ENCODE measurements around the gene HOXA5. TPM values are rescaled to one million over a fixed set of nuclear protein-coding genes. Genes with fewer than 3 reads are reported as not detected.

HOXA5 gene
- total RNA-seq, 1 experiment from 2014 or later: 10.6 TPM

- DNase-seq: no peak
- no peak for TF ChIP-seq CTCF (IDR thresholded peaks at IDR 0.05; ENCODE audit: unreplicated experiment)
- Mint-ChIP-seq H3K27me3 (ENCODE audit: unreplicated experiment) (peaks cover 16% of the 10 kb centered on the region), H3K27ac (ENCODE audit: unreplicated experiment) (no peak overlapping the region), H3K36me3 (ENCODE audit: insufficient read depth, unreplicated experiment) (peaks cover 17% of the 10 kb centered on the region), H3K9me3 (ENCODE audit: low read depth, unreplicated experiment) (no peaks in the 10 kb centered on the region), H3K4me3 (ENCODE audit: low read depth, unreplicated experiment) (peak overlapping the region; percentile 56), H3K4me1 (ENCODE audit: low read depth, unreplicated experiment) (peaks cover 18% of the 10 kb centered on the region)
- CTCF ChIA-PET: interaction anchor here (0.7 to 1.7 kb wide), 7 partner anchors 10 to 594 kb away, joined by 3 to 6 read pairs (median 4); partner anchors contain the start of gene HOXA13
- BruUV-seq (replicated peaks): no TSS peak
- intact Hi-C loops (cut with micrococcal nuclease; ENCODE audit: unreplicated experiment): no loop called here
These were observed 37.2 kb upstream of the HOXA5 start for GRCh38 chr7:27180431-27181420.

- CTCF ChIA-PET: interaction anchor here (0.7 to 1.7 kb wide), 10 partner anchors 11 to 595 kb away, joined by 3 to 6 read pairs (median 4); partner anchors contain the start of gene HOXA13
- peak; percentile 90 for DNase-seq
- peaks cover 15% of the 10 kb centered on the region for H3K4me1 Mint-ChIP-seq (ENCODE audit: low read depth, unreplicated experiment)
- peak; percentile 91 for TF ChIP-seq CTCF (IDR thresholded peaks at IDR 0.05; ENCODE audit: unreplicated experiment)
- H3K36me3 Mint-ChIP-seq (ENCODE audit: insufficient read depth, unreplicated experiment): peaks cover 12% of the 10 kb centered on the region
- H3K27ac Mint-ChIP-seq (ENCODE audit: unreplicated experiment): no peak overlapping the region
- peak overlapping the region; percentile 56 for H3K4me3 Mint-ChIP-seq (ENCODE audit: low read depth, unreplicated experiment)
- peaks cover 6% of the 10 kb centered on the region for H3K27me3 Mint-ChIP-seq (ENCODE audit: unreplicated experiment)
- no TSS peak for BruUV-seq (replicated peaks)
- H3K9me3 Mint-ChIP-seq (ENCODE audit: low read depth, unreplicated experiment): no peaks in the 10 kb centered on the region
- intact Hi-C loops (cut with micrococcal nuclease; ENCODE audit: unreplicated experiment): no loop called here
These were observed 36.3 kb upstream of the HOXA5 start for GRCh38 chr7:27179503-27180430.

GRCh38 chr7:27179030-27179429 lies 35.5 kb upstream of the HOXA5 start:
- Mint-ChIP-seq H3K27ac (ENCODE audit: unreplicated experiment) (no peak overlapping the region), H3K36me3 (ENCODE audit: insufficient read depth, unreplicated experiment) (peaks cover 8% of the 10 kb centered on the region), H3K27me3 (ENCODE audit: unreplicated experiment) (no peaks in the 10 kb centered on the region), H3K4me1 (ENCODE audit: low read depth, unreplicated experiment) (peaks cover 11% of the 10 kb centered on the region), H3K4me3 (ENCODE audit: low read depth, unreplicated experiment) (peak overlapping the region; percentile 56), H3K9me3 (ENCODE audit: low read depth, unreplicated experiment) (no peaks in the 10 kb centered on the region)
- intact Hi-C loops (cut with micrococcal nuclease; ENCODE audit: unreplicated experiment): no loop called here
- no TSS peak for BruUV-seq (replicated peaks)
- no peak for TF ChIP-seq CTCF (IDR thresholded peaks at IDR 0.05; ENCODE audit: unreplicated experiment)
- no peak for DNase-seq
- CTCF ChIA-PET: interaction anchor here (0.6 to 1.7 kb wide), 6 partner anchors 10 to 596 kb away, joined by 3 to 6 read pairs (median 4); no protein-coding TSS in a partner anchor

GRCh38 chr7:27178366-27178765 lies 34.9 kb upstream of the HOXA5 start:
- CTCF ChIA-PET: interaction anchor here (0.6 to 1.4 kb wide), 2 partner anchors 16 to 463 kb away, joined by 3 read pairs; no protein-coding TSS in a partner anchor
- TF ChIP-seq CTCF (IDR thresholded peaks at IDR 0.05; ENCODE audit: unreplicated experiment): no peak
- BruUV-seq (replicated peaks): no TSS peak

More at GRCh38 chr7:27178366-27178765, 34.9 kb upstream of the HOXA5 start:
- H3K4me3 Mint-ChIP-seq (ENCODE audit: low read depth, unreplicated experiment): no peak overlapping the region
- DNase-seq: no peak
- intact Hi-C loops (cut with micrococcal nuclease; ENCODE audit: unreplicated experiment): no loop called here
- no peaks in the 10 kb centered on the region for H3K9me3 Mint-ChIP-seq (ENCODE audit: low read depth, unreplicated experiment)
- no peak overlapping the region for H3K27ac Mint-ChIP-seq (ENCODE audit: unreplicated experiment)
- H3K36me3 Mint-ChIP-seq (ENCODE audit: insufficient read depth, unreplicated experiment): peaks cover 11% of the 10 kb centered on the region
- H3K27me3 Mint-ChIP-seq (ENCODE audit: unreplicated experiment): no peaks in the 10 kb centered on the region
- H3K4me1 Mint-ChIP-seq (ENCODE audit: low read depth, unreplicated experiment): peaks cover 11% of the 10 kb centered on the region

Data from Calu3 (cell line).